DOHH2 (cell line): ENCODE measurements around the gene ITPR2.

Experiments
- H3F3A ChIP-seq: fragments of 200-600 bp; sonication (generic), shearing (Covaris generic); 2 replicates; pipeline ENCODE4 v1.6.0; 2016; ENCODE audit warnings: antibody characterized with exemption, mild to moderate bottlenecking; ENCODE audit not compliant: control insufficient read depth, insufficient read depth
- H3K27ac ChIP-seq: fragments of 200-600 bp; sonication (generic); 2 replicates; pipeline ENCODE4 v1.5.1; 2014; ENCODE audit warnings: low read depth, mild to moderate bottlenecking, low read length, moderate library complexity
- H3K27me3 ChIP-seq: fragments of 200-600 bp; sonication (generic); 2 replicates; pipeline ENCODE4 v1.6.1; 2014; ENCODE audit warnings: mild to moderate bottlenecking, low read length, mixed read lengths; ENCODE audit not compliant: control insufficient read depth
- H3K36me3 ChIP-seq: fragments of 200-600 bp; sonication (generic); 2 replicates; pipeline ENCODE4 v1.6.1; 2014; ENCODE audit warnings: mild to moderate bottlenecking, low read length, moderate library complexity, mixed read lengths; ENCODE audit not compliant: control insufficient read depth
- H3K4me1 ChIP-seq: fragments of 200-600 bp; sonication (generic); 2 replicates; pipeline ENCODE4 v1.6.1; 2014; ENCODE audit warnings: mild to moderate bottlenecking, low read length, mixed read lengths; ENCODE audit not compliant: control insufficient read depth
- H3K4me2 ChIP-seq: fragments of 200-600 bp; sonication (generic); 2 replicates; pipeline ENCODE4 v1.6.0; 2014; ENCODE audit warnings: mild to moderate bottlenecking, low read length, moderate library complexity
- H3K4me3 ChIP-seq: fragments of 200-600 bp; sonication (generic); 2 replicates; pipeline ENCODE4 v1.5.1; 2014; ENCODE audit warnings: mild to moderate bottlenecking, low read length, mixed read lengths
- H3K79me2 ChIP-seq: fragments of 200-600 bp; sonication (generic); 2 replicates; pipeline ENCODE4 v1.6.1; 2014; ENCODE audit warnings: mild to moderate bottlenecking, low read length, mixed read lengths; ENCODE audit not compliant: control insufficient read depth
- H3K9me2 ChIP-seq: fragments of 200-600 bp; sonication (generic); replicated peaks from 2 replicates; pipeline ENCODE4 v1.6.1; 2014; ENCODE audit warnings: mild to moderate bottlenecking, low read length, mixed read lengths; ENCODE audit not compliant: control insufficient read depth
- H3K9me3 ChIP-seq: fragments of 200-600 bp; sonication (generic); 2 replicates; pipeline ENCODE4 v1.6.1; 2014; ENCODE audit warnings: antibody characterized with exemption, low read length, mixed read lengths; ENCODE audit not compliant: control insufficient read depth, insufficient read depth
- H4K20me1 ChIP-seq: fragments of 200-600 bp; sonication (generic); 2 replicates; pipeline ENCODE4 v1.6.0; 2014; ENCODE audit warnings: low read depth, mild to moderate bottlenecking, antibody characterized with exemption, low read length, moderate library complexity; ENCODE audit not compliant: control insufficient read depth, insufficient read depth
- CTCF ChIP-seq: fragments of 200-600 bp; sonication (generic); IDR thresholded peaks from one replicate; pipeline ENCODE4 v1.5.1; 2014; ENCODE audit warnings: antibody characterized with exemption, mild to moderate bottlenecking, low read depth, low read length; ENCODE audit not compliant: poor library complexity, severe bottlenecking
- EZH2phosphoT487 ChIP-seq: fragments of 200-600 bp; sonication (generic); IDR thresholded peaks from 2 replicates; pipeline ENCODE4 v1.6.1; 2017; ENCODE audit warnings: borderline replicate concordance, mild to moderate bottlenecking, antibody characterized with exemption, low read length, moderate library complexity, mixed read lengths

ITPR2 gene

GRCh38 chr12:26828280-26829073, 4.5 kb downstream of the ITPR2 start:
- Histone ChIP-seq H3K4me2 (no peak overlapping the region), H3K27ac (no peak overlapping the region), H3K36me3 (peaks cover 12% of the 10 kb centered on the region), H3K9me2 (no peaks in the 10 kb centered on the region), H3K4me1 (peaks cover 51% of the 10 kb centered on the region), H3K79me2 (peaks cover 82% of the 10 kb centered on the region), H3K9me3 (no peaks in the 10 kb centered on the region), H4K20me1 (peaks cover 12% of the 10 kb centered on the region), H3K4me3 (no peak overlapping the region), H3K27me3 (no peaks in the 10 kb centered on the region), H3F3A (no peaks in the 10 kb centered on the region; the same call in 1 of the 2 replicates)
- no peak for TF ChIP-seq EZH2phosphoT487
- TF ChIP-seq CTCF = no peak

GRCh38 chr12:26826437-26826836, 6.6 kb downstream of the ITPR2 start:
- H3K27ac ChIP-seq = no peak overlapping the region
- no peaks in the 10 kb centered on the region for H3K27me3 ChIP-seq
- peaks cover 49% of the 10 kb centered on the region for H3K4me1 ChIP-seq
- peaks cover 96% of the 10 kb centered on the region for H3K79me2 ChIP-seq
- H3K9me2 ChIP-seq = no peaks in the 10 kb centered on the region
- H3F3A ChIP-seq = no peaks in the 10 kb centered on the region
- no peak overlapping the region for H3K4me3 ChIP-seq
- H3K4me2 ChIP-seq = no peak overlapping the region
- no peaks in the 10 kb centered on the region for H3K9me3 ChIP-seq
- peaks cover 12% of the 10 kb centered on the region for H4K20me1 ChIP-seq
- H3K36me3 ChIP-seq = peaks cover 8% of the 10 kb centered on the region
- TF ChIP-seq CTCF (no peak), EZH2phosphoT487 (no peak)

GRCh38 chr12:26825459-26826016, 7.5 kb downstream of the ITPR2 start:
- Histone ChIP-seq H4K20me1 (peaks cover 3% of the 10 kb centered on the region; the same call in 1 of the 2 replicates), H3K79me2 (peaks cover 96% of the 10 kb centered on the region), H3K36me3 (no peaks in the 10 kb centered on the region), H3K4me1 (peaks cover 40% of the 10 kb centered on the region), H3K9me2 (no peaks in the 10 kb centered on the region), H3F3A (no peaks in the 10 kb centered on the region), H3K27me3 (no peaks in the 10 kb centered on the region), H3K27ac (no peak overlapping the region), H3K4me2 (no peak overlapping the region), H3K9me3 (no peaks in the 10 kb centered on the region), H3K4me3 (no peak overlapping the region)
- TF ChIP-seq EZH2phosphoT487 (no peak), CTCF (no peak)
